ENCODE data around the gene PLCB1.
"Not testable (repeated sequence)": the region's sequence is repeated elsewhere in the genome, so short reads cannot be mapped to it uniquely, and the experiment has no call there.

PLCB1 gene

GRCh38 chr20:8154638-8155037, 22.6 kb downstream of the PLCB1 start:
- in situ Hi-C loops (cut with HindIII; ENCODE audit: low sequenced_read_pairs) = no loop called here
- no peak for DNase-seq (ENCODE audit: low read depth)
- no peak for TF ChIP-seq CTCF (IDR thresholded peaks at IDR 0.05; ENCODE audit: low read depth, low read length, missing control alignments)
- no peak overlapping the region for H3K4me3 ChIP-seq (ENCODE audit: low read depth, low read length)

- H3K4me3 ChIP-seq (ENCODE audit: low read depth, low read length) = no peak overlapping the region
- in situ Hi-C loops (cut with HindIII; ENCODE audit: low sequenced_read_pairs) = no loop called here
- no peak for TF ChIP-seq CTCF (IDR thresholded peaks at IDR 0.05; ENCODE audit: low read depth, low read length, missing control alignments)
- DNase-seq (ENCODE audit: low read depth) = no peak
Observed at GRCh38 chr20:8155229-8155628, 23.2 kb downstream of the PLCB1 start.

GRCh38 chr20:8155812-8156211, 23.7 kb downstream of the PLCB1 start:
- TF ChIP-seq CTCF (IDR thresholded peaks at IDR 0.05; ENCODE audit: low read depth, low read length, missing control alignments) = no peak
- no peak overlapping the region for H3K4me3 ChIP-seq (ENCODE audit: low read depth, low read length)
- in situ Hi-C loops (cut with HindIII; ENCODE audit: low sequenced_read_pairs) = no loop called here
- no peak for DNase-seq (ENCODE audit: low read depth)

- in situ Hi-C loops (cut with HindIII; ENCODE audit: low sequenced_read_pairs) = no loop called here
- no peak overlapping the region for H3K4me3 ChIP-seq (ENCODE audit: low read depth, low read length)
- no peak for TF ChIP-seq CTCF (IDR thresholded peaks at IDR 0.05; ENCODE audit: low read depth, low read length, missing control alignments)
- no peak for DNase-seq (ENCODE audit: low read depth)
Observed at GRCh38 chr20:8156235-8157079, 24.4 kb downstream of the PLCB1 start.

- in situ Hi-C loops (cut with HindIII; ENCODE audit: low sequenced_read_pairs); H3K4me3 ChIP-seq (ENCODE audit: low read depth, low read length); DNase-seq (ENCODE audit: low read depth): not testable (repeated sequence)
Observed at GRCh38 chr20:8159217-8159616, 27.2 kb downstream of the PLCB1 start.

- no peak for DNase-seq (ENCODE audit: low read depth)
- no peak overlapping the region for H3K4me3 ChIP-seq (ENCODE audit: low read depth, low read length)
Observed at GRCh38 chr20:8161264-8162071, 29.4 kb downstream of the PLCB1 start.

More at GRCh38 chr20:8161264-8162071, 29.4 kb downstream of the PLCB1 start:
- in situ Hi-C loops (cut with HindIII; ENCODE audit: low sequenced_read_pairs) = no loop called here
- no peak for TF ChIP-seq CTCF (IDR thresholded peaks at IDR 0.05; ENCODE audit: low read depth, low read length, missing control alignments)
